RWPE2 (cell line): Measurements from ENCODE around the gene FBXO39.

Experiments
- ATAC-seq: fragments of 200-7000 bp; cut with Tn5 transposase; 3 replicates; pipeline ENCODE4 v1.9.1; 2021; ENCODE audit warnings: low read depth
- DNase-seq: peaks from one replicate; pipeline ENCODE4 v3.0.0-alpha.2; 2020; ENCODE audit warnings: low spot score
- H3K27ac ChIP-seq: fragments of 450-650 bp; 2 replicates; pipeline ENCODE4 v1.5.1; 2017; ENCODE audit warnings: mild to moderate bottlenecking; ENCODE audit not compliant: poor library complexity, severe bottlenecking
- H3K27me3 ChIP-seq: fragments of 250-450 bp; sonication (Bioruptor Pico); 2 replicates; pipeline ENCODE4 v1.5.1; 2021; ENCODE audit warnings: mild to moderate bottlenecking, moderate library complexity; ENCODE audit not compliant: insufficient read depth, poor library complexity, severe bottlenecking
- H3K36me3 ChIP-seq: fragments of 250-450 bp; sonication (Bioruptor Pico); 2 replicates; pipeline ENCODE4 v1.5.1; 2020; ENCODE audit warnings: low read depth, mild to moderate bottlenecking, moderate library complexity
- H3K4me1 ChIP-seq: fragments of 250-450 bp; sonication (Bioruptor Pico); 2 replicates; pipeline ENCODE4 v1.5.1; 2021; ENCODE audit warnings: mild to moderate bottlenecking, moderate library complexity; ENCODE audit not compliant: insufficient read depth, poor library complexity, severe bottlenecking
- H3K4me3 ChIP-seq: fragments of 250-450 bp; sonication (Bioruptor Pico); 2 replicates; pipeline ENCODE4 v1.5.1; 2021; ENCODE audit warnings: mild to moderate bottlenecking, moderate library complexity; ENCODE audit not compliant: severe bottlenecking
- H3K9me3 ChIP-seq: fragments of 250-450 bp; sonication (Bioruptor Pico); 2 replicates; pipeline ENCODE4 v1.5.1; 2021; ENCODE audit warnings: mild to moderate bottlenecking, moderate library complexity; ENCODE audit not compliant: severe bottlenecking
- CTCF ChIP-seq: fragments of 450-650 bp; IDR thresholded peaks from one replicate; pipeline ENCODE4 v1.5.1; 2017; ENCODE audit warnings: mild to moderate bottlenecking, moderate library complexity; ENCODE audit not compliant: poor library complexity, severe bottlenecking

The FBXO39 gene

GRCh38 chr17:6752068-6752909 lies 23.7 kb upstream of the FBXO39 start:
- H3K27me3 ChIP-seq, result no peaks in the 10 kb centered on the region
- DNase-seq (peak; percentile 61), ATAC-seq (peak; percentile 92)
- no peaks in the 10 kb centered on the region for H3K9me3 ChIP-seq
- H3K36me3 ChIP-seq, result no peaks in the 10 kb centered on the region
- TF ChIP-seq CTCF, result no peak
- H3K4me3 ChIP-seq, result no peak overlapping the region
- peaks cover 24% of the 10 kb centered on the region for H3K4me1 ChIP-seq
- peak overlapping the region; percentile 97 for H3K27ac ChIP-seq

DNA sequence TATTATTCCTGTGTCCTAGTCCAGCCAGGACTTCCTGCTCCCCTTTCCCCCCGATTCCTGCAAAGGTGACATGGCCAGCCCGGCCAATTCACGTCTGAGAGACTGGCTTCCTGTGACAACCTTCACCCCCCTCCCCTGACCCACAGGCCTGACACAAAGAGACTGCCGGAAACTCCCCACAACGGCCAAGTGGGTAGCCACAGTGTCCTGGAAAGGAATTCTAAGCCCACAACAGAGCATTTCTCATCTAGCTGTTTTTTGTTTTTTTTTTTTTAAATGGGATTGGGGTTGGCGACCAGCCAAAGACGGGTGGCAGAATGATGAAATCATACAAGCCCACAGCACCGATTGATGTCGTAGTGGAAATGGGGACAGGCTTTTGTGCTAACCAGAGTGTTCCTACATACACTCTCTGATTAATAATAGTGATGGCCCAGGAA lies 23.0 kb upstream of the FBXO39 start:
- DNase-seq, result no peak
- Histone ChIP-seq H3K27ac (peak overlapping the region; percentile 97), H3K4me1 (peaks cover 24% of the 10 kb centered on the region), H3K4me3 (no peak overlapping the region), H3K27me3 (no peaks in the 10 kb centered on the region), H3K36me3 (no peaks in the 10 kb centered on the region), H3K9me3 (no peaks in the 10 kb centered on the region)
- no peak for TF ChIP-seq CTCF
- peak; percentile 15; the same call in 1 of the 3 replicates for ATAC-seq

GRCh38 chr17:6753546-6753945 lies 22.5 kb upstream of the FBXO39 start:
- H3K4me3 ChIP-seq, result no peak overlapping the region
- H3K27ac ChIP-seq, result peak overlapping the region; percentile 97
- no peak for ATAC-seq

DNA sequence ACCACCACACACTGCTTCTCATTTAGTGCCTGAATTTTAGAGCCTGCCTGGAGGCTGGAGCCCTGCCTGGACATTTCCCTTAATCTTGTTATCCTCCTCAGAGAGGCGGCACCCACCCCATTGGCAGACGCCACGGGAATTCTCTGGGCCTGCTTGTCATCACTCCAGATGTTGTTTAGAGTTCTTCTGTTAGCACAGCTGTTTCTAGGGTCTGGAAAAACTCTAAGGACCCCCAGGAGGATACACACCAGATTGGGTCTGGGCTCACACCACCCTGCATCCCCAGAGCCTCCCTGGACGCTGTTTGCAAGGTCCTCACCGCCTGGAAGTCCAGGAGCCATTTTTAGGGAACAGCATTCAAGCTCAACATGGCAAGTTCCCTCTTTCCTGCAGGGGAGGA lies 20.7 kb upstream of the FBXO39 start:
- Histone ChIP-seq H3K9me3 (no peaks in the 10 kb centered on the region), H3K4me1 (peaks cover 24% of the 10 kb centered on the region), H3K27me3 (no peaks in the 10 kb centered on the region), H3K4me3 (no peak overlapping the region), H3K27ac (peak overlapping the region; percentile 6), H3K36me3 (no peaks in the 10 kb centered on the region)
- ATAC-seq (no peak), DNase-seq (no peak)
- TF ChIP-seq CTCF, result no peak

More at GRCh38 chr17:6753546-6753945, 22.5 kb upstream of the FBXO39 start:
- no peaks in the 10 kb centered on the region for H3K9me3 ChIP-seq
- no peaks in the 10 kb centered on the region for H3K36me3 ChIP-seq
- H3K27me3 ChIP-seq, result no peaks in the 10 kb centered on the region
- peaks cover 24% of the 10 kb centered on the region for H3K4me1 ChIP-seq
- TF ChIP-seq CTCF, result no peak
- DNase-seq, result no peak

DNA sequence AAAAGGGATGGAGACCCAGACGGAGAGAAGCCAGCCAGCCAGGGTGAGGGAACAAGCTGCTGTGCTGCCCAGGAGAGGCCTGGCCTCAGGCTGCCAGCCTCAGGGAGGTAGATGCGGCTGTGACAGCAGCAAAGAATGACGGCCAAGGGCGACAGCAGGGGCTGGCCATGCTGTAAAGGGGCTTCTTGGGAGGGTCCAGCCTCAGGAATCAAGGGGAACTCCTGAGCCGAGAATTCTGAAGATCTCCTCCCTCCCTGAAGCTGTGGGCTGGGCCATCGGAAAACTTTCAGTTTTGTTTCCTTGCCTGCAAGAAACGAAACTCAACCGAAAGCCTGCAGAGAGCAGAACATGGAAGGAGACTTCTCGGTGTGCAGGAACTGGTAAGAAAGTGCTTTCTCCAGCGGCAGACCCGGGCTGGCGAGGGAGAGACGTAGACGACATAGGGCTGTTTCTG lies 20.3 kb upstream of the FBXO39 start, which contains the start of gene XAF1:
Gene XAF1 (plus strand): TSS at position 316 of the 454 bp plus-strand sequence. CDS start 33 bp downstream, at position 349.
- Histone ChIP-seq H3K36me3 (no peaks in the 10 kb centered on the region), H3K4me1 (peaks cover 24% of the 10 kb centered on the region), H3K9me3 (no peaks in the 10 kb centered on the region), H3K27me3 (no peaks in the 10 kb centered on the region), H3K4me3 (peak within 1 kb of the TSS; percentile 17), H3K27ac (peak within 1 kb of the TSS; percentile 6)
- DNase-seq (no peak), ATAC-seq (peak; percentile 35)
- no peak for TF ChIP-seq CTCF
